GM12864 (cell line): ENCODE results near the gene RNF149.

ENCODE experiments used
- DNase-seq: peaks from one replicate; pipeline ENCODE4 v3.0.0-alpha.2; 2011; ENCODE audit warnings: low read depth
- H3K4me3 ChIP-seq: 2 replicates; pipeline ENCODE4 v1.5.1; 2011; ENCODE audit warnings: mild to moderate bottlenecking, low read depth, low read length, control low read depth
- CTCF ChIP-seq: IDR thresholded peaks from 2 replicates; pipeline ENCODE4 v1.5.1; 2011; ENCODE audit warnings: low read depth, mild to moderate bottlenecking, moderate library complexity, low read length, control low read depth, inconsistent platforms; ENCODE audit errors: missing control alignments

The RNF149 gene

GRCh38 chr2:101273056-101273455, 35.4 kb downstream of the RNF149 start:
- DNase-seq, result no peak
- H3K4me3 ChIP-seq, result no peak overlapping the region
- TF ChIP-seq CTCF, result no peak

DNA sequence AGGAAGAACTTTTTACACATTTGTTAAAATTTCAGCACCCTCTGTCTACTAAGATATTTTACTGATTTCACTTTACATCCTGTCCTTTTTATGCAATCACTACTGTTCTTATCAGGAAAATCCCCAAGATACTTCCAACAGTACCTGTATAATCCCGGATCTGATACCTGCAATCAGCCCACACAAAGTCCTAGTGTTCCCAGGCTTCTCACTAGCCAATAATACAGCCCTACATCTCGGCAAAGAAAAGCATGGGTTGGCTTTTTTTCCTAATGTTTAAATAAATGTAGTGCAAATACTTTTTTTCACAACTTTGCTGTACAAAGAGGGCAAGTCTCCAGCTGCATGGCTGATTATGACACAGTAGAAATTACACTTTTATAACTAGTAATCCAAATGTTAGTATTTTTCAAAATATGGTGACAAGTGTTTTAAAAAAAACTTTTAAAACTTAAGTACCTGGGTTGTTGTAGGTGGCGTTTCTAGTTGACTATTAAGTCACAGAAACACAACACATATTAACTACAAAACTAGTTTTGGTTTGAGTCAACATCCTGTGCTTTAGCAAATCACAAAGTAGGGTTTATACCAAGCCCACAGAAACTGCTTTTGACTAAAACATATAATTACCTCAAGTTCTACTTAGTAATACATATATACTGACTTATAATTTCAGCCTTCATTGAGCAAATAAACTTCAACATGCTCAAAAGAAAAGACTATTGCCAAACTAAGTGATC, 36.3 kb downstream of the RNF149 start:
- peak; percentile 60 for DNase-seq
- TF ChIP-seq CTCF, result no peak
- H3K4me3 ChIP-seq, result no peak overlapping the region

DNA sequence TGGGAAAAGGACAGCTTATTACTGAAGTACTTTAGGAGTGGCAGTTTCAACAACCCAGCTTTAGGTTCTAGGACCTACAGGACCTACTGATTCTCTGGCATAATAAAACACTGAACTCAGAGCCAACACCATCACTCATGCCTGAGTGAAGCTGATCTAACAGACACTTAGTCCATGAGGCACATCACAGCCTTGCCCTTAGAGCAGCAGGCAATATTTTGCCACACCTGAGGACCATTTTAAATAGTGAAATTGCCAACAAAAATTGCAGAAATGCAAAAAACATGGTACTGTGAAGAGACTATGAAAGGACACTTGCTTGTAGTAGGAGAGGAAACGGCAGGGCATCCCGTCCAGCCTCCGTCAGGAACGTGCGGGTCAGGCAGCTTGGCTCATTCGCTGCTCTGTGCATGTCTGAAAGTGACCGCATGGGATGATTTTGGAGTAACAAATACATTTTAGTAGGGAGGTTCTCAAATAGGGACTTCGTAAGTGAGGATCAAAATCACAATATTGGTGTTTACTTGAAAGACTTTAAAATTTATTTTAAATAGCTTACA, 37.7 kb downstream of the RNF149 start:
- no peak for TF ChIP-seq CTCF
- no peak for DNase-seq
- no peak overlapping the region for H3K4me3 ChIP-seq

DNA sequence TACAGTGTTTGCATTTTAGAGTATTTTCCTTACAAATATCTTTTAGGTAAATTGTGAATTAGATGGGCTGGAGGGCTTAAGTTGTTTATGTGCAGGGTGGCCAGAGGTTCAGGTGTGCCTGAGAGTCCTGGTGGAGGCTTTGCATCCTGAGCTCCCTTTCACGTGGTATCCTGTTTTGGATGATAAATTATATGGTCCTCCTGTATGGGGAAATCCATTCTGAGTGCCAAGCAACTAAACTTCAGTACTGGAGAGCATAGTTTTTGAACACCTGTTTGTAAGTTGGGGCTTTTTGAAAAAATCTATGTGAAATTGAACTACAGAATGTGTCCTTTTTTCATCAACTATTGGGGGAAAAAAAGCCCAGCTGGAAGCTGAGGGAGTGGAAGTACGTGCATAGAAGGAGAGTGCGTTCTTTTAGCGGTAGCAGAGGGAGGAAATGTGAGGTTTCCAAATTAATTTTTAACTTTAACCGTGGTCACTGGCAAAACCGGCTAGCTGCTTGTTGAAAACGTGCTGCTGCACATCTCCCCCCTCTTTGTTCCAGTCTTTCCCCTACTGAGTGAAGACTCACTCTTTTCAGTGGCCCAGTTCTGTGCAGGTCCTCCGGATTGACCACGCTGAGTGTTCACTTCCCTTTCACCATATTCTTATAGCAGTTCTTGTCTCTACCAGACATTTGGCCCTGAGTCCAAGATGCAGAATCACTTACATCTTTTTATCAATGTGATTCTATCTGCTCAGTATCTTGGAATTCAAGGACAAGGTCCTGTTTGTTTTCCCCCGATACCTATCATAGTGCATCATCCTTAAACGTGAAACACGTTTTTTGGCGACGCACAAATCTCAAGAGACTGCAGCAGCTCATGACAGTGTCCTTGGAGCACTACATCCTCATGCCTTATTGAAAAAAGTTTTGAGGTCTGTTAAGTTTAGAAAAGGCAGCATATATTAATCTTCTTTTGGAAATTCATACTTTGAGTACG, 40.5 kb downstream of the RNF149 start:
- no peak for TF ChIP-seq CTCF
- no peak overlapping the region for H3K4me3 ChIP-seq
- DNase-seq, result no peak

DNA sequence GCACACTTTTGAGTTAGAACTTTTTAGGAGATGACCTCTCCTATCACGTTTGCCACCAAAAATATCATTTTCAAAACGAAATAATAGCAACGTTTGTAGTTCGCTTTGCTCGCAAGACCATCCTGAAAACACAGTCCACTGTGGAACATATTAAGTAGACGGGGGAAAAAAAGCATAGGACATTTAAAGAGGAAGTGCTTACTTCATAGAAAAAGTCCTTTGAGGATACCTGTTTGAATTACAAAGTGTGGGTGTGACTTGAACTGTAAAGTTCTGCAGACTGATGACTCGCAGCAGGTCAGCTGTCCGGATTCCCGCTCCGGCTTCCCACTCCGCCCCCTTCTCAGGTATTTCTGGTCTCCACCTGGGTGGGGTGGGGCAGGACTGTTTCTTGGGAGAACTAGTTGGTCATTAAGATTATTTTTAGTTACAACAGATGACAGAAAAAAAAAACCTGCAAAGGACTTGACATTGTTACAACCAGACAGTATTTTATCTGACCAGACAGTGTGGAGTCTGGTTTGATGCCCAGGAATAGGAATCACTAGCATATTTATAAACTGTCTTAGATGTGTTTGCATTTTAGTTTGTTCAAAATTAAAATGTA, 42.5 kb downstream of the RNF149 start:
- DNase-seq, result no peak
- no peak overlapping the region for H3K4me3 ChIP-seq
- no peak for TF ChIP-seq CTCF

DNA sequence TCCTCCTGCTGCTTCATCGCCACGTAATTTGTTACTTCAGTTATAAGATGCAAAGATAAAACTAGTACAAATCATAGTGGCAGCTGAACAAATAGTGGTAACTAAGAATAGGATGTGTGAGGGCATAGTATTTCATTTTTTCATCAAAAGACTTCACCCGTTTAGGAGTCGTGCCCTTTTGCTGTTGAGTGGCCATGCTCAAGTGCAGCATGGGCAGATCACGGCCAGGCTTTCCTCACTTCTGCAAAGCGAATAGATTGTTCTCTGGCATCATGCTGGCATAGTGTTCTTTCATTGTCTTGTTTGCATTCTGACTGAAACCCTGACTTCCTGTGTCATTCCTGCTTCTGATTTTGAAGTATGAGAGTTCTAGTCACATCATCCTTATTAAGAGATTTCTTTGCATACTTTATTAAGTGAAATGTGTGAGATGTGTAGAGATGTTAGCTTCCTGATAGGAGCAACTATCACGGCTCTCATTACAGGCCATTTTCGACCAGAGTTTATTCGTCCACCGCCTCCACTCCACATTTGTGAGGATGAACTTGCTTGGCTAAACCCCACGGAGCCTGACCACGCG, 44.1 kb downstream of the RNF149 start:
- no peak overlapping the region for H3K4me3 ChIP-seq
- DNase-seq, result no peak
- no peak for TF ChIP-seq CTCF
